HL-60/S4 treated with retinoic acid at 250 ng/mL for 4 days and 3 days (cell line): ENCODE data around the gene ADGRL2.

Source experiments
- in situ Hi-C: fragments of 300-500 bp; cut with MboI; formaldehyde crosslinking; loops from 2 replicates; pipeline ENCODE4 v1.7.0; 2022; ENCODE audit warnings: low sequenced_read_pairs

The ADGRL2 gene

GRCh38 chr1:81805537-81806431 is 5.0 kb downstream of the ADGRL2 start:
- in situ Hi-C loops = no loop called here

GRCh38 chr1:81806432-81806770 is 5.7 kb downstream of the ADGRL2 start:
- in situ Hi-C loops = no loop called here

GRCh38 chr1:81808760-81809159 is 8.0 kb downstream of the ADGRL2 start:
- in situ Hi-C loops = no loop called here

GRCh38 chr1:81809808-81810207 is 9.1 kb downstream of the ADGRL2 start:
- in situ Hi-C loops = no loop called here

- in situ Hi-C loops = no loop called here
These were observed 11.1 kb downstream of the ADGRL2 start for GRCh38 chr1:81811757-81812371.

GRCh38 chr1:81812712-81813111 is 12.0 kb downstream of the ADGRL2 start:
- in situ Hi-C loops = no loop called here

GRCh38 chr1:81813691-81814090 is 13.0 kb downstream of the ADGRL2 start:
- in situ Hi-C loops = no loop called here

- in situ Hi-C loops = no loop called here
These were observed 18.9 kb downstream of the ADGRL2 start for GRCh38 chr1:81819613-81820012.

- in situ Hi-C loops = no loop called here
These were observed 20.0 kb downstream of the ADGRL2 start for GRCh38 chr1:81820765-81821164.

- in situ Hi-C loops = no loop called here
These were observed 22.3 kb downstream of the ADGRL2 start for GRCh38 chr1:81823082-81823481.

GRCh38 chr1:81824759-81825158 is 24.0 kb downstream of the ADGRL2 start:
- in situ Hi-C loops = no loop called here

GRCh38 chr1:81827942-81828341 is 27.2 kb downstream of the ADGRL2 start:
- in situ Hi-C loops = no loop called here

GRCh38 chr1:81832573-81832972 is 31.8 kb downstream of the ADGRL2 start:
- in situ Hi-C loops = no loop called here

- in situ Hi-C loops = no loop called here
These were observed 33.0 kb downstream of the ADGRL2 start for GRCh38 chr1:81833722-81834121.

GRCh38 chr1:81834268-81834667 is 33.5 kb downstream of the ADGRL2 start:
- in situ Hi-C loops = no loop called here

- in situ Hi-C loops = no loop called here
These were observed 34.4 kb downstream of the ADGRL2 start for GRCh38 chr1:81834921-81835698.

- in situ Hi-C loops = no loop called here
These were observed 35.4 kb downstream of the ADGRL2 start for GRCh38 chr1:81836007-81836626.

- in situ Hi-C loops = no loop called here
These were observed 38.0 kb downstream of the ADGRL2 start for GRCh38 chr1:81838600-81839218.

GRCh38 chr1:81840805-81841204 is 40.1 kb downstream of the ADGRL2 start:
- in situ Hi-C loops = no loop called here

GRCh38 chr1:81841795-81842194 is 41.1 kb downstream of the ADGRL2 start:
- in situ Hi-C loops = no loop called here

- in situ Hi-C loops = no loop called here
These were observed 43.7 kb downstream of the ADGRL2 start for GRCh38 chr1:81844477-81844876.
